LoVo (cell line): ENCODE data around the gene WNT2B.

Source experiments
- DNase-seq: peaks from one replicate; pipeline ENCODE4 v3.0.0-alpha.2; 2016; ENCODE audit warnings: low spot score

The WNT2B gene

DNA sequence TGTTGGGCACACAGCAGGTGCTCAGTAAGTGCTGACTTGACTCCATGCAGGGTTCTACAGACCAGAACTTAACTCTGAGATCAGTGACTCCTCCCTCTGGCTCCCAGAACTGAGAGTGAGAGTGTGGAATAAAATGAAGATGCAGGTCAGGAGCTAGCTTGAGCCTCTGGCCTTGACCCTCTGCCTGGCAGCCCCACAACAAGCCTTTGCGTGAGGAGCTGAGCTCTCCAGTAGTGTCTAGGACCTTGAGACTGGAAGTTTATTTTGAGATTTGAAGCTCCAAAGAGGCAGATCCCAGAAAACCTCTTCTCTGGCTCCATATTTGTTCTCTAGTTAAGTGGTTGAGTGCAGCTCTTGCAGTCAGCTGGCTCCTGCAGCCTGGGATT, 3.4 kb upstream of the WNT2B start:
- no peak for DNase-seq

DNA sequence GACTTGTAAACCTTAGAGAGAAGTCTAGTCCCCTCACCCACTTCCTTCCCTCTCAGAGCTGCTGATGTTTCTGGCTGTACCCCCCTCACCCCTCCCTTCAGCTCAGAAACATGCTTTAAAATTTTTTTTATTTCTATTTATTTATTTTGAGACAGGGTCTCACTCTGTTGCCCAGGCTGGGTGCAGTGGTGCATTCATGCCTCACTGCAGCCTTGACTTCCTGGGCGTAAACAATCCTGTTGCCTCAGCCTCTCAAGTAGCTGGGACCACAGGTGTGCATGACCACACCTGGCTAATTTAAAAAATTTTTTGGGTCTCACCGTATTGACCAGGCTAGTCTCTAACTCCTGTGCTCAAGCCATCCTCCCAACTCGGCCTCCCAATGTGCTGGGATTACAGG, 2.9 kb upstream of the WNT2B start:
- no peak for DNase-seq

DNA sequence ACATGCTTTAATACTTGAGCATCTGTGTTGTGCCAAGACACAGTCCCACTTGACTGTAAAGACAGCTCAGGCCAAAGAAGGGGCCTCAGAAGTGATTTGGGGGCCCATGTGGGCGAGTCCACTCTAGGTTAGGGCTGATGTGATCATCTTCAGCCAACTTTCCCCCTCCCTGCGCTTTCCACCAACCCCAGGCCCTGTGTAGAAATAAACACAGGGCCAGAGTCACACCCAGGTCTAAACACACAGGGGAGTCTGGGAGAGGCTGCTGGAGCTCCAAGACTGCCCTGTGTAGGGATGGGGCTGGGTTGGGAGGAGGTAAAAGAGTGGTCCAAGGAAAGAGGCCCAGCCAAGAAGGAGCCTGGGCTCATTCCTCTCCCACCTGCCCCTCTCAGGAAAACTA, 2.5 kb upstream of the WNT2B start:
- no peak for DNase-seq

DNA sequence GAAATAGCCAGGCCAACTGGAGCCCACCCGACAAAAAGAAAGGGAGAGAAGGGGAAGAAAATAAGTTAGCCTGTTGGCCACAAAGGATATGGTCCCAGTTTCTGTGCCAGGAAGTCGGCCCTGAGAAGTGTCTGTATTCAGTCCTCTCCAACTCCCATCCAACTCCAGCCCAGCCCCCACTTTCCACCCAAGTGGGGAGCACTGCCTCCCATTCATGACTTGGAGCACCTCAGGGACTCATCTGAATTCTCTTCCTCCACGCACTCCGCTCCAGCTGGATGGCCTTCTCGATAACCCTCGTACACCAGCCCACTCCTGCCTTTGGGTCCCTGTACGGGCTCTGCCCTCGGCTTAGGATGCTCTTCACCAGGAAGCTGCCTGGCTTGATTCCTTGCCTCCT, 2.0 kb upstream of the WNT2B start:
- DNase-seq: no peak

DNA sequence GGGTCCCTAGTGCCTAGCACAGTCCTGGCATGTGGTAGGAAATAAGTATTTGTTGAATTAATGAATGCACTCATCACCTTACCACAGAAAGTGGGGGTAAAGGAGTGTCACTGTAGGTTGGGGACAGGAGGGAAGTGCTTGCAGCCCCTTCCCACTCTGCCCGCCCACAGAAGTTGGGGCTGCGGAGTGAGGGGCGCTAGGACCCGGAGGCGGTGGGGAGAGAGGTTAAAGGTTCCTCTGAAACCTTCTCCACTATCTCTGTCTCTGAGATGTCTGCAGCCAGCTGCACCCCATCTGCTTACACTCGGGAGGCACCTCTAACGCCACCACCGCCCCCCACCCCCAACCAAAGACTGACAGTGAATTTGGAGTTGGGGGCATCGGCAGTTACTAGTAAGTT, 1.4 kb upstream of the WNT2B start:
- no peak for DNase-seq

DNA sequence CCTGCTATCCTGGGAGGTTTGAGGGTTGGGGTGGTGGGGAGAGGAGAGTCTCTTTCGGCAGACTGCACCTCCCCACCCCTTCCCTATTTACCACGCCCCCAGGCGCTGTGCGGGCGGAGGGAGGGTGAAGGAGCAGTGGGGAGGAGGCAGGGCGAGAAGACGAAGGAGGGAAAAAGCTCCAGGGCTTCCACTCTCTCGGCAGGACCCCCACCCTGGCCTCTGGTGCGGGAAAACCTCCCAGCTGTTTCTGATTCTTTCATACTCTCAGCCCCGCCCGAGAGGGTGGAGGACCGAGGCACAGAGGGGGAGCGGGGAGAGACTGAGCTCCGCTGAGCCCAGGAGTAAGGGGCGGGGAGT, 866 bp upstream of the WNT2B start:
- no peak for DNase-seq

DNA sequence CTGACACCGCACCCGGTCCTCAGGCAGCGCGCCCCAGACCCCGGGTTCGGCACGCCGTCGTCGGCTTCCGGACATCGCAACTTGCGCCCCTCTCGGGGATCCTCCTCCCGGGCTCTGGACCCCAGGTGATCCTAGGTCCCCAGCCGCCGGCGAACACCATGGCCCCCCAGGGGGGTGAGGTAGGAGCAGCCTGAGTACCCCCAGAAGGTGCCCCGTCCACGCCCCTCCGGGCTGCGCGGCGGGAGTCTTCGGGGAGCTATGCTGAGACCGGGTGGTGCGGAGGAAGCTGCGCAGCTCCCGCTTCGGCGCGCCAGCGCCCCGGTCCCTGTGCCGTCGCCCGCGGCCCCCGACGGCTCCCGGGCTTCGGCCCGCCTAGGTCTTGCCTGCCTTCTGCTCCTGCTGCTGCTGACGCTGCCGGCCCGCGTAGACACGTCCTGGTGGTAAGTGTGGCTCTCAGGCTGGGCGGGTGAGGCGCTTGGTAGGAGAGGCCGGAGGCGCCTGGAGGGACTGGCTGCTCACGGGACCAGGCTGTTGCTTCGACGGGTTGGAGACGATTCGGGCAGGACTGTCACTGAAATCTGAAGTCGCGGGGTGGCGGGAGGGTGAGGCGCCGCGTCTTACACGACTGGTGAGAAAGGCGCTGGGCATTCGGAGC, 367 bp downstream of the WNT2B start:
- no peak for DNase-seq

DNA sequence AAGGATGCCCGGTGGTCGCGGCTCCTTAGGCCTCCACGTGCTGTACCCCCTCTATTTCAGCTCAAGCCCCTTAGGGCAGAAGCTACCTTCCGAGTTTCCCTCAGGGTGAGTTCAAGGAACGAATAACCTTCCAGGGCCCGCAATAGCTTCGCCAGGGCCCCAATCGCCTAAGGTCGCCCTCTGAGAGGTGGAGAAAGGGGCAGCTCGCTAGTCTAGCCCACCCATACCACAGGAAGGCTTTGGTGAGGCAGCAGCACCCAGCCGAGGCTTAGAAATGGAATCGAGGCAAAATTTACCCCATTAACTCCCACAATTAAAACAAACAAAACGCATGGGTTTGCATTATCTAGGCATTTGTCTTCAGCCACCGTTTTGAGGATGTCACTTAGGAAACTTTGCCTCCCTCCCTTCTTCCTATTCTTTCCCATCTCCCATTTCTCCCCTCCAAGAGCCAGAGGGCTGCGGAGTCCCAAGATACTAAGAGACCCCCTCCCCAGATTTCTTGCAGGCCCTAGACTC, 954 bp downstream of the WNT2B start:
- no peak for DNase-seq

DNA sequence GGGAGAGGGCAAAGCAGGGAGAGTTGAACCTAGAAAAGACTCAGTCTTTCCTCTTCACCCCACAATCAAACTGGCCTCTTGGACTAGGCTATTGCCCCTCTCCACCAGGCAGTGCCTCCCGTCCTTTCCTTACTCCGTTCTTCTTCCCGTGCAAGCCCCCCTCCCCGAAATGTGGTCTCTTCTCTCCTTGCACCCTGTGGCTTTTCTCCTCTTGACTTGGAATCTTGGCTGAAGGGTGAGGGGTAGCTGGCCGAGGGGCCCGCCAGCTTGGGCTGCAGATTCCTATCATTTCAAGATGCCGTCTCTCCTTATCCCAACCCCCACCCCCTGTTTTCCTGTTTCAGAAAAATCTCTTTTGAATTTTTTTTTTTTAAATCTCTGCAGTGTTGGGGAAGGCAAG, 1.6 kb downstream of the WNT2B start:
- no peak for DNase-seq

DNA sequence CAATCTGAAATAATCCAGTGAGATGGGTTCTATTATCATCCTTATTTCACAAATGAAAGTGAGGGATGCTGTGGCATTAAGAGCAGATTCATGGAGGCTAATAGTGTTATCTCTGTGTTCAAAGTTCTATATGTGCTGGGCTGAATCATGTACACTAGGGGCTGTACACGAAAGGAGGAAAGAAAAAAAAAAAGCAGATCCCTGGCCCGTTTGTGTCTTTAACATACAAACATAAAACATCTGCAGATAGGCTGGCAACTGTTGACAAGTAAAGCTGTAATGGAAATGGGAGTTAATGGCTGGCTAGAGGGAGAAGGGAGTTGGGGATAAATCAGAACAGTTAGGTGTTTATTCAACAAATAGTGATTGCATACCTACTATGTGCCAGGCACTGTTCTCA, 3.1 kb downstream of the WNT2B start:
- DNase-seq: no peak

DNA sequence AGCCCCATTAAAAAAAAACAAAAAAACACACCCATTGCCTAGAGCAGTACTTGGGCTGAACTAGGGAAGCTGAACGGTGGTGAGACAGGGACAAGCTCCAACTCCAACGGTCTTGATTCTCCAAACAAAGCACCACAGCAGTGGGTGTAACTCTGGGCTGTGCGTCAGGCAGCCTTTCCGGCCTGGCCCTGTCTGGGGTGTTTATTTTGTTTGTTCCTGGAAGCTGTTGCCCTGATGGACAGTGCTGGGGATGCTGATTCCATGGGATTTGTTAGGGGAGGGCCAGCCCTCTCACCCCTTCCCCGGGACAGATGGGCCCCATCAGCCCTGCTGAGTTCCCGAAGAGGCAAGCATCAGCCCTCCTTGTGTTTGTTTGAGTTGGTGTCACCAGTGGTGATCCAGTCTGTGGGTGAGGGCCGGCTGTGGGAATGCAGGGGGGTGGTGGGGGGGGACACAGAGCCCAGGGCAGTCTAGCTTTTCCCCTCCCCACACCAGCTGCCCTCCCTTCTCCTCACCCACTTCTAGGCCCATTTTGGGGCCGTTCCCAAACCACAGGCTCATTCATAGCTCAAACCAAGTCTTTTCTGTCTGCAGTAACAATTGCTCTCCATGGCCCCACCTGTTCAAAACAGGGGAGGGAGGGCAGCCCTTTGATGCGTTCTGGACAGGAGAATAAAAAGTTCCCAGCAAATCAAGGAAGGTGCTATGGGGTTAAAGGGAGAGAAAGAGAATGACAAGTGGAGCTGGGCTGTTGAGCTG, 4.5 kb downstream of the WNT2B start:
- DNase-seq: no peak

DNA sequence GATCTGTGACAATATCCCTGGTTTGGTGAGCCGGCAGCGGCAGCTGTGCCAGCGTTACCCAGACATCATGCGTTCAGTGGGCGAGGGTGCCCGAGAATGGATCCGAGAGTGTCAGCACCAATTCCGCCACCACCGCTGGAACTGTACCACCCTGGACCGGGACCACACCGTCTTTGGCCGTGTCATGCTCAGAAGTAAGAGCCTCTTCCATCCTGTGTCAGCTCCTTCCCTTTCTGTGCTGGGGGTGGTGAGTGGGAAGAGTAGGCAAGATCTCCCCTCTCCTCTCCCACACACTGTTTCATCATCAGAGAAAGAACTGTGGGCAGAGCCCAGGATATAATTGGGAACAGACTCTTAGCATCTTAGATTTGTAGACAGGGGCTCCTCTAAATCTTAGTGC, 6.1 kb downstream of the WNT2B start:
- no peak for DNase-seq

DNA sequence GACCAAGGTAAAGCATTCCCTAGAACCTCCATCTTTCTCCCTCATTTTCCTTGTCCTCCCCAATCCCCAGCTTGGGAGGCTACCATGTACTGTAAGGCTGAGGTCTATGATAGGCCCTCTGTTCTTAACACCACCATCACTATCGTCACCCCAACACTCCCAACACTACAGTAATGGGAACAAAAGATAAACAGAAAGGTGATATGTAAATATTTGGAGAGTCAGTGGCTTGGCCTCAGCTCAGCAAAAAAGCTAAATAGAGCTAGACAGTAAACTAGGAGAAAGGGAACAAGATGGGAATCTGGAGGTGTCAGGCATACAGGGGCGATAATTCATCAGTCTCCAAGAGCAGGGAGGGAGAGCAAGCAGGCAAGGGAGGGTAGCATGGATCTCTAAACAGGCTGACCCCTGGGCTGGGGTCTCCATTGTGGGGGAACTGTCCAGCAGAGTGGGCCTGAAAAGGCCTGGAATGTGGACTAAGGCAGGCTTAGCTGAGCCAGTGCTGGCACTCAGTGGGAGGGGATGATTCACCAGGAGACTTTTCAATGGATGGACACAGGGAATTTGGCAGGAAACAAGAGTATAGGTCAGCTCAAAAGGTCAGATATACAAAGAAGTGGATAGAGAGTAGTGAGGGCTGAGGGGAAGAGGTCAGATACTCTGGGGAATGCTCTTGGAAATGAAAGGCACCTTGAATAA, 6.7 kb downstream of the WNT2B start:
- DNase-seq: no peak

DNA sequence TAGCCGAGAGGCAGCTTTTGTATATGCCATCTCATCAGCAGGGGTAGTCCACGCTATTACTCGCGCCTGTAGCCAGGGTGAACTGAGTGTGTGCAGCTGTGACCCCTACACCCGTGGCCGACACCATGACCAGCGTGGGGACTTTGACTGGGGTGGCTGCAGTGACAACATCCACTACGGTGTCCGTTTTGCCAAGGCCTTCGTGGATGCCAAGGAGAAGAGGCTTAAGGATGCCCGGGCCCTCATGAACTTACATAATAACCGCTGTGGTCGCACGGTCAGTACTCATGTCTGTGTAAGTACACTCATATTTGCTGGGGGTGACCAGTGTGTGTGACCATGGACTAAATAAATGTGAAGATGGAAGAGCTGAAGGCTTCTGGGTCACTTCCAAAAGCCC, 7.4 kb downstream of the WNT2B start:
- DNase-seq: no peak

DNA sequence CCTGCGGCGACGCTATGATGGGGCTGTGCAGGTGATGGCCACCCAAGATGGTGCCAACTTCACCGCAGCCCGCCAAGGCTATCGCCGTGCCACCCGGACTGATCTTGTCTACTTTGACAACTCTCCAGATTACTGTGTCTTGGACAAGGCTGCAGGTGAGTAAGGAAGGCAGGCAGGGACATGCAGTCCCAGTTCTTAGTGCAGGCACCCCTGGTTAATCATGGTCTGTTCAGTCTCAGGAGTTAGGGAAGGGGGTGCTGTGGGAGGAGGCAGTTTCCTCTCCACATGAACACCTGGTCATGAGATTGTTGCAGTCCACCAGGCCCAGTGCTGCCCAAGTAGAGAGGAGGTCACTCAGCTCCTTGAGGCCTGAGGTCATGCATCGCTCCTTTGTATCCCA, 8.5 kb downstream of the WNT2B start:
- DNase-seq: no peak

DNA sequence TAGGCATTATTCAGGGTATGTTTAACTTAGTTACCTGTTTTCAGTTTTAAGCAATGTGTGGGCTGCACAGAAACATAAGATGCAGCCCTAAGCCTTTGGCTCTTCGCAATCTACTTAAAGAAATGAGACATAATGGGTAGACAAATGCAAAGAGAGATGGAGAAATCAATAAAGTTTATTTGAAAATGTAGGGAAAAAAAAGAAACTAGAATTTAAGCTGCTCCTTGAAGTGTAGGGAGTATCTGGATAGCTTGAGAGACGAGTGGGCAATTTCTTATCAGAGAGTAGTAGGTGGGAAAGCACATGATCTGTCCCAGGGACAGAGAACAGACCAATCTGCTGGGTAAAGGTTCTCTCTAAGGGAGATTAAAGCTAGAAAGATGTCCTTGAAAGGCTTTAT, 8.9 kb downstream of the WNT2B start:
- DNase-seq: no peak

DNA sequence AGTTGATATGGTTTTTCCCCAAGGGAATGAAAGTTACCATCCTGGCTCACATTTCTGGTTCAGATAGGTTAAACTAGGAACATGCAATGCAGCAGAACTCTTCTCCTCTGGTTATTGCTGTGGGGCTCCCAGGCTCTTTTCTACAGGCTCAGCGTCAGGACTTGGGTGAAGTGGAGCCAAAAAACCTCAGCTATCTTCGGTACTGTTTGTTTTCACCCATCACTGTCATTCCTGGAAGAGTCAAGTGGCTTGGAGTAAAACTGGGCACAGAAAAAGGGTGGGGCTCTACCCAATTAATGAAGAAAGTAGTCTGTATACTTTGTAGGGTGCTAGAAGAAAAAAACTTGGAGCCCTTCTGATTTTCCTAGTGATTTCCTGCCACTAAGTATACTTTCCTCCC, 9.4 kb downstream of the WNT2B start:
- DNase-seq: no peak

DNA sequence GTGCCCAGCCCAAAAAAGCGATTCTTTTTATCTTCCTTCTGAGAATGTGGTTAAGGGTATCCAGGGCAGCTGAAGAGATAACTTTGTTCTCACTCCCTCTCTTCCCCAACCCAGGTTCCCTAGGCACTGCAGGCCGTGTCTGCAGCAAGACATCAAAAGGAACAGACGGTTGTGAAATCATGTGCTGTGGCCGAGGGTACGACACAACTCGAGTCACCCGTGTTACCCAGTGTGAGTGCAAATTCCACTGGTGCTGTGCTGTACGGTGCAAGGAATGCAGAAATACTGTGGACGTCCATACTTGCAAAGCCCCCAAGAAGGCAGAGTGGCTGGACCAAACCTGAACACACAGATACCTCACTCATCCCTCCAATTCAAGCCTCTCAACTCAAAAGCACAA, 11.4 kb downstream of the WNT2B start:
- DNase-seq: no peak

DNA sequence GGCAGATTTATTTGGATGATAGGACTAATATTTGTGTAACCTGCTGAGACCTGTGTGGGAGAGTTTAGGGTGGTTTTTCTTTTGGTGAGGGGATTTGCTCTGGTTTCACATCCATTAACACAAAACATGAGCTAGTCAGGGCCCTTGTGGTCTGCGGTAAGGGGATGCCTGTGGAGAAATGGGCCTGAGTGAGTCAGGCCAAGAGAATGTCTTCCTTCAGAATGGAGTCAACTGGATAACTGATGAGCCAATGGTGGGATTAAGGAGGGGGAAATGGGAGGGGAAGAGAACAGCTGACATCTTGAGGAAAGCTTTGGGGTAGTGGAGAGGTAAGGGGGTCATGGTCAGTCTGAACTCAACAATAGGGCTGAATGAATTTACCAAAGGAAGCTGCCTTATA, 13.9 kb downstream of the WNT2B start:
- DNase-seq: peak; percentile 16

DNA sequence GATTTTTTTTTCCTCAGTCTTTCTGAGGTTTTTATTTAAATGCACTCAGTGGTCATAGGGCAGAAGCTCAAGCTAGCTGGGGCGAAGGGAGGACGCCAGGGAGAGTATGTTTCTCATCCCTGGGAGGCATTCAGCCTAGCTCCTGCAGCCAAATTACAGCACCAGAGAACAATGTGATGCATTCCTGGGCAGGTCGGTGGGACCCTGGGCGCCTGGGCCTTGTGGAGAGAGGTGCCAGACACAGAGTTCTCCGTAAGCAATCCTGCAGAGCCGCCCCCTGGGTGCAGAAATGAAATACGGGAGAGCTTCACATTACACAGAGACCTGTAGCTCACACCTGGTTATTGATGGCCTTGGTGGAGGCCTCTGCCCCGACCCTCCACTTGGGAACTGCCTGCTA, 15.5 kb downstream of the WNT2B start:
- DNase-seq: no peak

DNA sequence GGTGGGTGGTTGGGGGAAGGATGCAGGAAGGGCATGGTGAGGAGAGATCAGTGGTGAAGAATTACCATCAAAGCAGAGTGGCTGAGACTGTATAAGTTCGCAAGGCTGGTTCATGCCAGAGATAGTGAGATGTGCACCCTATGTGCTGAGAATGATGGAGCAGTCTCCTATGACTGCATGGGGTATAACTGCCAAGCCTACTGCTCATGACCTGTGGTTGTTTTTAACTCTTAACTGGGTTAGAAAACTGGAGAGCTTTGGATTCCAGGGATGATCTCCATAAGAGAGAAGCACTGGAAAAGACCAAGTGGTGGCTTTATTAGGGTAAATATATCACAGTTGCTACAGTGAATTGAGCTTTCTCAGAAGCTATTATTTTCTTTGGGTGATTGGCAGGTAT, 16.2 kb downstream of the WNT2B start:
- no peak for DNase-seq

DNA sequence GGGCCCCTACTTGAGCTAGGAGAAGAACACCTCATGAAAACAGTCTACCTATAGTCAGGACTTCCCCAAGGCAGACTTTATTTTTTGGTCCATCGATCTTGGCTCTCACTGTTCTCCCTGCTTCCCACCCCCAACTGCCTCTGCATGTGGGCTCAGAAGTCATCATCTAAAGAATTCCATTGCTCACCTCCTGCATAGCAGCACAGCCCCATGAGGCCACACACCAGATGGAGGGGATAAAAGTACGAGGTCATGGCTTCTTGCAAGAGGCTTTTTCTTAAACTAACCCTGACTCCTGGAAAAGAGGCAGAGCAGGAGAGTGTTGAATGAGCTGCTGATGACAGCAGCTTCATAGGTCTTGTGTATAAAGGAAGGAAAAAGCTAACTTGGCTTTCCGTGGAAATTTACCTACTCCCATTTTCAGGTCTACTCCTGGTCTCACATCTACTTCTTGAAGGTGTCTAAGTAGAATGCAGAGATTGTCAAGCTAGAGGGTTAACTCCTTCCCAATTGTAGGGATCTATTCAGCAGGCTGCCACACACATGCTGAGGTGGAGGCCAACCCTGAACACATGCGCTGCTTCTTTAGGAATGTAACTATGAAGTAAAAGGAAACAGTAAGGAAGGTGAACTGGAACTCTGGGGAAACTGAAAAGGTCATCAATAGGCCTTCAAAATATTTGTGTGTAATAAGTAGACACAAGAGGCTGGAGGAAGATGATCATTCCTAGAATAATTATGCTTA, 18.7 kb downstream of the WNT2B start:
- DNase-seq: no peak

DNA sequence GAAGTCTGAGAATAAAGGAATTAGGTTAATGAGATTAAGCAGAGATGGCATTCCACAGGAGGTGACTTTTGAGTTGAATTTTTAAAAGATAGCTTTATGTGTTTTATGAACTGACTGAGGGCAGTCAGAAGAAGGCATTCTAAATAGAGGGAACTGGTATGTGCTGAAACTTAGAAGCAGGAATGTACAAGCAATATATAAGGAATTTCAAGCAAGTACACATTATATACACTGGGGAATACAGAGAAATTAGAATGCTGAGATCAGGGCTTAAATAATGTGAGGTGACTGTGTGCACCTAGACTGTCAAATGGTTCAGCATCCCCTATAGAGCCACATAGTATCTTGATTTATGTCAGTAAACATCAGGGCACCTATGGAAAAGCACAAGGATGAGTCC, 19.3 kb downstream of the WNT2B start:
- DNase-seq: no peak
